Loucy (cell line): ENCODE measurements around the gene ADAMTSL2.

Experiments
- H2AFZ ChIP-seq: fragments of 200-600 bp; sonication (generic); 2 replicates; pipeline ENCODE4 v1.6.0; 2016; ENCODE audit warnings: antibody characterized with exemption, mild to moderate bottlenecking, low read length, moderate library complexity
- H3F3A ChIP-seq: fragments of 200-600 bp; 2 replicates; pipeline ENCODE4 v1.6.0; 2016; ENCODE audit warnings: antibody characterized with exemption, low read depth, mild to moderate bottlenecking
- H3K27me3 ChIP-seq: fragments of 200-600 bp; sonication (generic); 2 replicates; pipeline ENCODE4 v1.6.1; 2014; ENCODE audit warnings: low read length, mild to moderate bottlenecking; ENCODE audit not compliant: insufficient read depth, poor library complexity, severe bottlenecking
- H3K36me3 ChIP-seq: fragments of 200-600 bp; sonication (generic); 2 replicates; pipeline ENCODE4 v1.6.1; 2016; ENCODE audit warnings: low read length; ENCODE audit not compliant: insufficient read depth
- H3K4me1 ChIP-seq: fragments of 200-600 bp; sonication (generic); 2 replicates; pipeline ENCODE4 v1.5.1; 2014; ENCODE audit warnings: low read length, mild to moderate bottlenecking; ENCODE audit not compliant: insufficient read depth, poor library complexity, severe bottlenecking
- H3K4me2 ChIP-seq: fragments of 200-600 bp; sonication (generic); 2 replicates; pipeline ENCODE4 v1.6.0; 2014; ENCODE audit warnings: antibody characterized with exemption, low read length, low read depth, mild to moderate bottlenecking; ENCODE audit not compliant: poor library complexity, severe bottlenecking
- H3K4me3 ChIP-seq: fragments of 200-600 bp; sonication (generic); 2 replicates; pipeline ENCODE4 v1.5.1; 2014; ENCODE audit warnings: low read length, mild to moderate bottlenecking, mixed read lengths; ENCODE audit not compliant: poor library complexity, severe bottlenecking
- H3K79me2 ChIP-seq: fragments of 200-600 bp; sonication (generic); 2 replicates; pipeline ENCODE4 v1.6.1; 2014; ENCODE audit warnings: low read length; ENCODE audit not compliant: insufficient read depth
- H3K9ac ChIP-seq: fragments of 200-600 bp; sonication (generic); 2 replicates; pipeline ENCODE4 v1.6.0; 2014; ENCODE audit warnings: mild to moderate bottlenecking, low read depth, low read length, moderate library complexity; ENCODE audit not compliant: poor library complexity, severe bottlenecking
- H3K9me2 ChIP-seq: fragments of 200-600 bp; sonication (generic); replicated peaks from 2 replicates; pipeline ENCODE4 v1.6.1; 2016; ENCODE audit warnings: low read depth, low read length, mixed read lengths
- H3K9me3 ChIP-seq: fragments of 200-600 bp; sonication (generic); 2 replicates; pipeline ENCODE4 v1.6.1; 2014; ENCODE audit warnings: mild to moderate bottlenecking, antibody characterized with exemption, low read length, low read depth; ENCODE audit not compliant: insufficient read depth
- H4K20me1 ChIP-seq: fragments of 200-600 bp; sonication (generic); 2 replicates; pipeline ENCODE4 v1.6.0; 2014; ENCODE audit warnings: antibody characterized with exemption, low read length, mild to moderate bottlenecking; ENCODE audit not compliant: insufficient read depth, poor library complexity, severe bottlenecking
- EZH2phosphoT487 ChIP-seq: fragments of 200-600 bp; IDR thresholded peaks from 2 replicates; pipeline ENCODE4 v1.6.1; 2018; ENCODE audit warnings: antibody characterized with exemption, mild to moderate bottlenecking, moderate library complexity, borderline replicate concordance
- TF ChIP-seq, protein P1 (sequence below): fragments of 200-600 bp; sonication (generic); conservative IDR thresholded peaks from 2 replicates; pipeline ENCODE4 v1.5.1; 2014; ENCODE audit warnings: mild to moderate bottlenecking, antibody characterized with exemption, low read length

Gene ADAMTSL2

DNA sequence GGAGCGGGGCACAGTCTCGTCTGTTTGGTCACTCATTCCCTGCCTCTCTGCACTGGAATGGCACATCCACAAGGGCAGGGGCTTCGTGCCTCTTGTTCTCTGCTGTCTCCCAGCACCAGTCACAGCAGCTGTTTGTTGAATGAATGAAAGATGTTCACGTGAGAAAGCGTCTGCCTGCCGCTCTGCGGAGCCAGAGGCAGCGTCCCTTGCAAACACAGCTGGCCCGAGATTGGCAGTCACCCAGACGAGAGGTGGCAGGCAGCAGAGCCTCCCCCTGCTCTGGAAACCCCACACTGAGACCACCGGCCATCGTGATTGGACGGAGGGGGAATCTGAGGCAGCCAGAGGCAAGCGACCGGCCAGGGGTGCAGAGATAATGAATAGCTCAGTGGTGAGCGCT, 80.7 kb downstream of the ADAMTSL2 start:
- Histone ChIP-seq H3K27me3 (no peaks in the 10 kb centered on the region), H3K9ac (no peak overlapping the region), H3K4me3 (no peak overlapping the region), H3K36me3 (no peaks in the 10 kb centered on the region), H4K20me1 (no peaks in the 10 kb centered on the region), H3F3A (no peaks in the 10 kb centered on the region), H3K9me3 (no peaks in the 10 kb centered on the region), H3K9me2 (no peaks in the 10 kb centered on the region), H3K4me1 (peaks cover 13% of the 10 kb centered on the region), H2AFZ (no peak overlapping the region), H3K79me2 (no peaks in the 10 kb centered on the region), H3K4me2 (no peak overlapping the region)
- TF ChIP-seq EZH2phosphoT487 = no peak
- TF ChIP-seq, protein P1, sequence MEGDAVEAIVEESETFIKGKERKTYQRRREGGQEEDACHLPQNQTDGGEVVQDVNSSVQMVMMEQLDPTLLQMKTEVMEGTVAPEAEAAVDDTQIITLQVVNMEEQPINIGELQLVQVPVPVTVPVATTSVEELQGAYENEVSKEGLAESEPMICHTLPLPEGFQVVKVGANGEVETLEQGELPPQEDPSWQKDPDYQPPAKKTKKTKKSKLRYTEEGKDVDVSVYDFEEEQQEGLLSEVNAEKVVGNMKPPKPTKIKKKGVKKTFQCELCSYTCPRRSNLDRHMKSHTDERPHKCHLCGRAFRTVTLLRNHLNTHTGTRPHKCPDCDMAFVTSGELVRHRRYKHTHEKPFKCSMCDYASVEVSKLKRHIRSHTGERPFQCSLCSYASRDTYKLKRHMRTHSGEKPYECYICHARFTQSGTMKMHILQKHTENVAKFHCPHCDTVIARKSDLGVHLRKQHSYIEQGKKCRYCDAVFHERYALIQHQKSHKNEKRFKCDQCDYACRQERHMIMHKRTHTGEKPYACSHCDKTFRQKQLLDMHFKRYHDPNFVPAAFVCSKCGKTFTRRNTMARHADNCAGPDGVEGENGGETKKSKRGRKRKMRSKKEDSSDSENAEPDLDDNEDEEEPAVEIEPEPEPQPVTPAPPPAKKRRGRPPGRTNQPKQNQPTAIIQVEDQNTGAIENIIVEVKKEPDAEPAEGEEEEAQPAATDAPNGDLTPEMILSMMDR = no peak

DNA sequence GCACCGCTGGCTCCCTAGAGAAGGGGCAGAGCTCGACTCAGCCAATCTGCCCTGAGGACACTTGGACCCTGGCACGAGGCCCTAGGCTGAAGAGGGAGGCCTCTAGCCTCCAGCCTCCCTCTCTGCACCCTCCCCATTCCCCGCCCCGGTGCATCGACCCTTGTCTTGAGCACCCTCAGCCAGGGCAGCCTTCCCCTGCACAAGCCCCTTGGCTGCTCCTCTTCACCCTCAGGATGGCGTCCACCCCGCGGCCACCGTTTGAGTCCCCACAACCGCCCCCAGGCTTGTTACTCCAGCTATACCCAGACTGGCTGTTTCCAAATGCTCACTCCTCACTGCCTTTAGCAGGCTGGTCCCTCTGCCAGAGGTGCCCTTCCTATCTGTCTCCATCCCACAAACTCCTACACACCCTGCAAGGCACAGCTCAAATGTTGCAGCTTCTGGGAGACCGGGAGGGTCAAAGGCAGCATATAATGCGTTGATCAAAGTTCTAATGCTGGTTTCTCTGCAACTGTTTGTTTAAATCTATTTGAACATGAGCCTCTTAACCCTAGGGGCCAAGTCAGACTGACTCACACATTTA, 81.2 kb downstream of the ADAMTSL2 start:
- no peaks in the 10 kb centered on the region for H3F3A ChIP-seq
- no peaks in the 10 kb centered on the region for H3K79me2 ChIP-seq
- peaks cover 17% of the 10 kb centered on the region for H3K4me1 ChIP-seq
- H2AFZ ChIP-seq = no peak overlapping the region
- no peak overlapping the region for H3K4me3 ChIP-seq
- no peaks in the 10 kb centered on the region for H3K27me3 ChIP-seq
- H3K36me3 ChIP-seq = no peaks in the 10 kb centered on the region
- TF ChIP-seq EZH2phosphoT487 = no peak
- TF ChIP-seq, protein P1 = no peak
- H3K9ac ChIP-seq = no peak overlapping the region
- H3K9me3 ChIP-seq = no peaks in the 10 kb centered on the region
- H4K20me1 ChIP-seq = no peaks in the 10 kb centered on the region
- no peaks in the 10 kb centered on the region for H3K9me2 ChIP-seq
- no peak overlapping the region for H3K4me2 ChIP-seq

DNA sequence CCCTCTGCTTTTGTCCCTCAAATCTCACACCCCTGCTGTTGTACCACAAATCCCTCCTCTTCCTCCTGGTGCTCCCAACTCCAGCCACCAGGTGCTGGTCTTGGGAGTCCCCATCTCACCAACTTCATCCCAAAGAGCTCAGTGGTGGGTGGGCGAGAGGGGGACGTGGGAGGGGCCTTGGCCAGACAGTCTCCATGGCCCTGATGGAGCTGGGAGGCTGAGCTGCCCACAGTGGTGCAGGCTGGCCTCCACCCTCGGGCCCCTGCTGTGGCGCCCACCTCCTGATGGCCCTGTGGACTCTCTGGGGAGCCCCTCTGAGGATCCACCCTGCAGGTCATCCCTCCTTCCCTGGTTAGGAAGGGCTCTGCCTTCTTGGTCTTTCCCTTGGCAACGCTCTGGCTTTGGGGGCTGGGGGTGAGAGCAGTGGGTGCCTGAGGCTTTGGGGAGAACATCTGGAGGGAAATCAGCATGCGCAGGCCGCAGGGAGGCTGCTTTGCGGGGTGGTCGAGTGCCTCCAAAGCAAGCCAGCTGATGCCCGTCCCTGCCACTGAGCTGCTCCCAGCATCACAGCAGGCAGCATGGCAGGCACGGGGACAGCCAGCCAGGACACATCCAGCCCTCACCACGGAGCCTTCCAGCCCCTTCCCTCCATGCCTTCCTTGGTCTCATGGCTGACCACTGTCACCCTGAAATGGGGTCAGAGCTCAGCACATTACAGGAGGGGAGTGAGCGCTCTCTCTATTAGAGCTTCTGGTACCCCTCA, 82.3 kb downstream of the ADAMTSL2 start:
- no peaks in the 10 kb centered on the region for H3K9me3 ChIP-seq
- no peak overlapping the region for H2AFZ ChIP-seq
- no peaks in the 10 kb centered on the region for H4K20me1 ChIP-seq
- H3K36me3 ChIP-seq = no peaks in the 10 kb centered on the region
- TF ChIP-seq, protein P1 = no peak
- no peak for TF ChIP-seq EZH2phosphoT487
- peaks cover 21% of the 10 kb centered on the region for H3K4me1 ChIP-seq
- no peaks in the 10 kb centered on the region for H3F3A ChIP-seq
- no peaks in the 10 kb centered on the region for H3K79me2 ChIP-seq
- no peak overlapping the region for H3K4me2 ChIP-seq
- H3K27me3 ChIP-seq = no peaks in the 10 kb centered on the region
- no peak overlapping the region for H3K4me3 ChIP-seq
- H3K9ac ChIP-seq = no peak overlapping the region
- H3K9me2 ChIP-seq = no peaks in the 10 kb centered on the region
